Measurements from ENCODE around the gene PSD. TPM values are rescaled to one million over a fixed set of nuclear protein-coding genes. Genes with fewer than 3 reads are reported as not detected.

The PSD gene
- total and polyA plus RNA-seq, 9 of the 15 experiments (the other 6 are each of a cell fraction or from before 2014, with no cell fraction given), result 0.11 to 1.7 (median 0.54) TPM; not detected in 2

- ATAC-seq, result no peak
- Histone ChIP-seq H3K4me1 (replicated peaks in 1 of 2; ENCODE audit: control insufficient read depth in 2 of 2, insufficient read depth in 2 of 2, low read length in 2 of 2) (peaks cover 0 to 37% of the 10 kb centered on the region in 2 experiments; a peak in 3 of 5 replicates), H3K9me1 (ENCODE audit: control insufficient read depth, insufficient read depth, low read length) (no peaks in the 10 kb centered on the region), H4K20me1 (replicated peaks; ENCODE audit: control insufficient read depth, insufficient read depth, low read length) (no peaks in the 10 kb centered on the region), H3K4me3 (no peak overlapping the region), H3K9ac (ENCODE audit: insufficient read depth in 1 of 2, low read depth in 2 of 2, low read length in 2 of 2) (no peak overlapping the region; a peak in 1 of 4 replicates), H3K36me3 (ENCODE audit: control insufficient read depth, insufficient read depth, low read length) (no peaks in the 10 kb centered on the region), H3K9me3 (replicated peaks; ENCODE audit: control insufficient read depth, insufficient read depth, low read depth, low read length) (no peaks in the 10 kb centered on the region), H3K79me2 (ENCODE audit: control insufficient read depth, insufficient read depth, low read length) (no peaks in the 10 kb centered on the region), H2AFZ (ENCODE audit: low read depth, low read length) (no peak overlapping the region), H3K27me3 (ENCODE audit: control insufficient read depth in 2 of 2, insufficient read depth in 2 of 2, low read length in 2 of 2) (peaks cover 10 to 49% of the 10 kb centered on the region in 2 experiments; a peak in 3 of 5 replicates), H3K4me2 (ENCODE audit: insufficient read depth, low read length) (no peak overlapping the region), H3K27ac (ENCODE audit: extremely low read depth, low read depth, low read length) (no peak overlapping the region)
- DNase-seq (ENCODE audit: extremely low read depth in 1 of 4, low spot score in 3 of 4), result no peak
- TF ChIP-seq TAF15 (IDR thresholded peaks at IDR 0.05; ENCODE audit: low read depth, low read length), result no peak
- no peak for TF ChIP-seq ZNF444 (CRISPR knock-in tag; IDR thresholded peaks at IDR 0.05)
- in situ Hi-C loops (cut with MboI) (no loop called here), intact Hi-C loops (cut with micrococcal nuclease) (no loop called here)
- no TSS peak for BruUV-seq (replicated peaks)
- no peak for FAIRE-seq
- ChIA-PET CTCF (ENCODE audit: low intra/inter-chr PET ratio) (no interaction called here), POLR2A (interaction anchor here (0.8 to 1.4 kb wide), 2 partner anchors 9 to 10 kb away, joined by 3 read pairs; no protein-coding TSS in a partner anchor)
- 19% methylated on average over 6 of the region's 10 CpGs for WGBS (ENCODE audit: insufficient coverage, low coverage, missing lambda C conversion rate)
These were observed 6.3 kb downstream of the PSD start for GRCh38 chr10:102412293-102412692.

- Histone ChIP-seq H4K20me1 (replicated peaks; ENCODE audit: control insufficient read depth, insufficient read depth, low read length) (no peaks in the 10 kb centered on the region), H3K27ac (ENCODE audit: extremely low read depth, low read depth, low read length) (no peak overlapping the region), H3K9me1 (ENCODE audit: control insufficient read depth, insufficient read depth, low read length) (no peaks in the 10 kb centered on the region), H3K79me2 (ENCODE audit: control insufficient read depth, insufficient read depth, low read length) (no peaks in the 10 kb centered on the region), H3K4me3 (no peak overlapping the region), H3K9ac (ENCODE audit: insufficient read depth in 1 of 2, low read depth in 2 of 2, low read length in 2 of 2) (no peak overlapping the region), H3K4me2 (ENCODE audit: insufficient read depth, low read length) (no peak overlapping the region), H3K36me3 (ENCODE audit: control insufficient read depth, insufficient read depth, low read length) (no peaks in the 10 kb centered on the region), H3K27me3 (ENCODE audit: control insufficient read depth in 2 of 2, insufficient read depth in 2 of 2, low read length in 2 of 2) (peaks cover 10 to 49% of the 10 kb centered on the region in 2 experiments; a peak in 3 of 5 replicates), H3K9me3 (replicated peaks; ENCODE audit: control insufficient read depth, insufficient read depth, low read depth, low read length) (no peaks in the 10 kb centered on the region), H2AFZ (ENCODE audit: low read depth, low read length) (no peak overlapping the region), H3K4me1 (replicated peaks in 1 of 2; ENCODE audit: control insufficient read depth in 2 of 2, insufficient read depth in 2 of 2, low read length in 2 of 2) (peaks cover 0 to 34% of the 10 kb centered on the region in 2 experiments; a peak in 3 of 5 replicates)
- ChIA-PET POLR2A (interaction anchor here (0.6 to 1.4 kb wide), 2 partner anchors 11 to 254 kb away, joined by 3 read pairs; no protein-coding TSS in a partner anchor), CTCF (ENCODE audit: low intra/inter-chr PET ratio) (no interaction called here)
- TF ChIP-seq ETV5 (CRISPR knock-in tag; IDR thresholded peaks at IDR 0.05; ENCODE audit: low read depth) (no peak), ZBTB8A (IDR thresholded peaks at IDR 0.05; ENCODE audit: partially characterized antibody) (no peak), RFX1 (IDR thresholded peaks at IDR 0.05) (peak; percentile 79)
- DNase-seq (ENCODE audit: extremely low read depth in 1 of 4, low spot score in 3 of 4) (no peak), FAIRE-seq (no peak), ATAC-seq (no peak)
- intact Hi-C loops (cut with micrococcal nuclease) (no loop called here), in situ Hi-C loops (cut with MboI) (no loop called here)
- BruUV-seq (replicated peaks), result no TSS peak
- WGBS (ENCODE audit: insufficient coverage, low coverage, missing lambda C conversion rate), result 16% methylated on average over 14 of the region's 14 CpGs
These were observed 7.0 kb downstream of the PSD start for GRCh38 chr10:102411341-102412255.
